KMS-11 (cell line): ENCODE results near the gene FOXR1.
A peak's percentile ranks its signal among the peaks of the same experiment; 100 is the strongest.

Experiments used
- H2AFZ ChIP-seq: fragments of 200-600 bp; sonication (generic); 2 replicates; pipeline ENCODE4 v1.6.1; 2016; ENCODE audit warnings: antibody characterized with exemption, mixed run types, low read depth
- H3K27ac ChIP-seq: fragments of 200-600 bp; sonication (generic); 2 replicates; pipeline ENCODE4 v1.6.1; 2016; ENCODE audit warnings: mild to moderate bottlenecking, mixed run types
- H3K27me3 ChIP-seq: fragments of 200-600 bp; sonication (generic); 2 replicates; pipeline ENCODE4 v1.6.1; 2017; ENCODE audit warnings: mild to moderate bottlenecking, low read depth, mixed run types, moderate library complexity; ENCODE audit not compliant: insufficient read depth
- H3K36me3 ChIP-seq: fragments of 200-600 bp; sonication (generic); 2 replicates; pipeline ENCODE4 v1.6.1; 2017; ENCODE audit warnings: mild to moderate bottlenecking, mixed run types; ENCODE audit not compliant: insufficient read depth
- H3K4me1 ChIP-seq: fragments of 200-600 bp; sonication (generic); 2 replicates; pipeline ENCODE4 v1.6.1; 2016; ENCODE audit warnings: mild to moderate bottlenecking, low read depth, mixed run types; ENCODE audit not compliant: poor library complexity, severe bottlenecking
- H3K4me2 ChIP-seq: fragments of 200-600 bp; sonication (generic); 2 replicates; pipeline ENCODE4 v1.7.0; 2016; ENCODE audit warnings: mild to moderate bottlenecking, mixed run types
- H3K4me3 ChIP-seq: fragments of 200-600 bp; sonication (generic); IDR thresholded peaks from 2 replicates; pipeline ENCODE4 v1.6.1; 2017; ENCODE audit warnings: low read depth, low read length, mixed read lengths; ENCODE audit not compliant: insufficient read depth
- H3K79me2 ChIP-seq: fragments of 200-600 bp; sonication (generic); 2 replicates; pipeline ENCODE4 v1.6.1; 2016; ENCODE audit warnings: low read depth, mixed run types; ENCODE audit not compliant: insufficient read depth
- H3K9ac ChIP-seq: fragments of 200-600 bp; sonication (generic); 2 replicates; pipeline ENCODE4 v1.6.1; 2016; ENCODE audit warnings: mild to moderate bottlenecking, mixed run types
- H4K20me1 ChIP-seq: fragments of 200-600 bp; sonication (generic); 2 replicates; pipeline ENCODE4 v1.6.1; 2016; ENCODE audit warnings: mild to moderate bottlenecking, mixed run types; ENCODE audit not compliant: insufficient read depth
- CTCF ChIP-seq: fragments of 200-600 bp; sonication (generic); conservative IDR thresholded peaks from 2 replicates; pipeline ENCODE4 v1.6.1; 2017; ENCODE audit warnings: low read depth, mild to moderate bottlenecking, antibody characterized with exemption, low read length, moderate library complexity, mixed read lengths

Gene FOXR1

DNA sequence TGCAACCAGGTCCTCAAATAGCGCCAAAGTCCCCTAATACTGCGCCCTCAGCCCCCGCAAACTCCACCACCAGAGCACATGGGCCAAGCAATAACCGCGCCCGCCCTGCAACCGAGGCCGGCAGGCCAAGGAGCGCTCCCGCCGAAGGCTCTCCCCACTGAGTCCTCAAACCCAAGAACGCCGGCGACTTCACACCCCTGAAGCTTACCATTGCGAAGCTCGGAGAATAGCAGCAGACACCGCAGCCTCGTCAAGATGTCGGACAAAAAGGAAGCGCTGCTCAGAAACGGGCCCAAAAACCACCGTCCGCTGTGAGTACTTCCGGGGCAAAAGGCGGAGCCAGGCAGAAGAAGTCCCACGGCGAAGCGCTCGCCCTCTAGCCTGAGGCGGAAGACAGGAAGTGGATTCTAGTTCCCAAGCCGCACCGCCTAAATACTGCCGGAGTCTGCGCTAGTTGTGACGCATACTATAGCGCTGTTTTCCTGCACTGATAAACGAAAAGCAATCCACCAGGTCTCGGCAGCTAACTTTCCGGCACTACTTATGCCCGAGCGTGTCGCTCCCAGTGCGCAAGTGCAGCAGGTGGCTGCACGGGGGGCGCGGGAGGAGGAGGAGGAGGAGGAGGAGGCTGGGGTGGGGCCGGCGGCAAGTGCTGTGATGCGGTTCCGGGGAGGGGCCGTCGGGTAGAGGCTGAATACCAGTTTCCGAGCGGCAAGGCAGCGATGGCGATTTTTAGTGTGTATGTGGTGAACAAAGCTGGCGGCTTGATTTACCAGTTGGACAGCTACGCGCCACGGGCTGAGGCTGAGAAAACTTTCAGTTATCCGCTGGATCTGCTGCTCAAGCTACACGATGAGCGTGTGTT lies 46.7 kb downstream of the FOXR1 start, which contains the start of the genes RPS25 and TRAPPC4:
RPS25 (minus strand) TSS at position 270 of the 865 bp plus-strand sequence; CDS start at position 211, 59 bp downstream.
TRAPPC4 (plus strand) TSS at position 693 of the 865 bp plus-strand sequence; CDS start at position 723, 30 bp downstream.
- no peaks in the 10 kb centered on the region for H4K20me1 ChIP-seq
- no peak for TF ChIP-seq CTCF
- no peaks in the 10 kb centered on the region; the same call in 1 of the 2 replicates for H3K36me3 ChIP-seq
- H3K79me2 ChIP-seq, result peaks cover 58% of the 10 kb centered on the region
- no peak within 1 kb of the TSS for H3K4me3 ChIP-seq
- peak within 1 kb of the TSS; percentile 24 for H2AFZ ChIP-seq
- H3K27me3 ChIP-seq, result no peaks in the 10 kb centered on the region
- peak within 1 kb of the TSS; percentile 78 for H3K27ac ChIP-seq
- peaks cover 41% of the 10 kb centered on the region for H3K4me1 ChIP-seq
- H3K9ac ChIP-seq, result peak within 1 kb of the TSS; percentile 89
- peak within 1 kb of the TSS; percentile 88 for H3K4me2 ChIP-seq

DNA sequence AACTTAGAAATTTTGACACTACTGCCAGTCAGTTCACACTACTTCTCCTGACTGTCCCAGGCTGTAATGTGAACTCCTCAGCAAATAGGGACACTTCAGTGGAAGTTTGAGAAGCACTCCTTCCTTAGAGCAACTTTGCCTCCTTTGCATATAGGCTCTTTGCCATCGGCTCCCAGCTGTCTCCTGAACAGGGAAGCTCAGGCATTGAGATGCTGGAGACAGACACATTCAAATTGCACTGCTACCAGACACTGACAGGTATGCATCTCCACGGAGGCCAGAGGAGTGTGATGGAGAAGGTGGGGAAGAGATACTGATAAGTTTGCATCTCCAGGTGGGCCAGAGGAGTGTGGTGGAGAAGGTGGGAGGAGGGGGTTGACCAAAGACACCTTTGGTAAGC lies 48.4 kb downstream of the FOXR1 start:
- TF ChIP-seq CTCF, result no peak
- Histone ChIP-seq H3K4me2 (peak overlapping the region; percentile 68), H3K36me3 (no peaks in the 10 kb centered on the region; the same call in 1 of the 2 replicates), H2AFZ (no peak overlapping the region), H3K4me3 (no peak overlapping the region), H4K20me1 (no peaks in the 10 kb centered on the region), H3K4me1 (peaks cover 58% of the 10 kb centered on the region), H3K27me3 (no peaks in the 10 kb centered on the region), H3K27ac (peak overlapping the region; percentile 78; the same call in 1 of the 2 replicates), H3K9ac (peak overlapping the region; percentile 89; the same call in 1 of the 2 replicates), H3K79me2 (peaks cover 69% of the 10 kb centered on the region)

- Histone ChIP-seq H3K4me3 (no peak overlapping the region), H3K79me2 (peaks cover 63% of the 10 kb centered on the region), H3K27ac (peak overlapping the region; percentile 87), H3K4me1 (peaks cover 66% of the 10 kb centered on the region), H3K27me3 (no peaks in the 10 kb centered on the region), H3K9ac (no peak overlapping the region), H2AFZ (no peak overlapping the region), H3K4me2 (peak overlapping the region; percentile 68), H3K36me3 (no peaks in the 10 kb centered on the region; the same call in 1 of the 2 replicates), H4K20me1 (no peaks in the 10 kb centered on the region)
- no peak for TF ChIP-seq CTCF
These were observed 50.1 kb downstream of the FOXR1 start for GRCh38 chr11:119021631-119022030.

DNA sequence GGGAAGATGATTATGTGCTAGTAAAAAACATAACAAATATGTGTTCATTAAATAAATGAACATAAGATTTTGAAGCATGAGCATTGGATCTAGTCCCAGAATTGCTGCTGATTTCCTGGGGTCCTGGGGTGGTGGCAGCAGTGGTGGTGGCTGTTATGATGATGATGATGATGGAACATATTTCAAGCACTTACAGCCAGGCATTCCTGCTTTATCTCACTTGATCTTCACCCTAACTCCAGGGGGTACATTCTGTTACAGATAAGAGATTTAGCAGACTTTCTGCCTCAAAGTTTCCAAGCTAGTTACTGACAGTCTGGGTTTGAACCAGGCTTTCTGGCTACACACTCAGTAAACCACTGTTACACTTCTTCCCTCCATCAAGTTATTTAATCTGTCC lies 52.2 kb downstream of the FOXR1 start:
- Histone ChIP-seq H2AFZ (no peak overlapping the region), H3K4me3 (no peak overlapping the region), H3K27ac (peak overlapping the region; percentile 87), H3K9ac (peak overlapping the region; percentile 38; the same call in 1 of the 2 replicates), H3K27me3 (no peaks in the 10 kb centered on the region), H3K4me2 (peak overlapping the region; percentile 96), H4K20me1 (no peaks in the 10 kb centered on the region), H3K79me2 (peaks cover 68% of the 10 kb centered on the region), H3K36me3 (no peaks in the 10 kb centered on the region; the same call in 1 of the 2 replicates), H3K4me1 (peaks cover 81% of the 10 kb centered on the region)
- no peak for TF ChIP-seq CTCF
